GM12801 (cell line): ENCODE measurements around the gene KCNAB1.

Experiments
- TF ChIP-seq, protein P1 (sequence below): IDR thresholded peaks from one replicate; pipeline ENCODE4 v1.5.1; 2011; ENCODE audit warnings: control low read depth; ENCODE audit not compliant: insufficient read length; ENCODE audit errors: extremely low read depth

Gene KCNAB1

DNA sequence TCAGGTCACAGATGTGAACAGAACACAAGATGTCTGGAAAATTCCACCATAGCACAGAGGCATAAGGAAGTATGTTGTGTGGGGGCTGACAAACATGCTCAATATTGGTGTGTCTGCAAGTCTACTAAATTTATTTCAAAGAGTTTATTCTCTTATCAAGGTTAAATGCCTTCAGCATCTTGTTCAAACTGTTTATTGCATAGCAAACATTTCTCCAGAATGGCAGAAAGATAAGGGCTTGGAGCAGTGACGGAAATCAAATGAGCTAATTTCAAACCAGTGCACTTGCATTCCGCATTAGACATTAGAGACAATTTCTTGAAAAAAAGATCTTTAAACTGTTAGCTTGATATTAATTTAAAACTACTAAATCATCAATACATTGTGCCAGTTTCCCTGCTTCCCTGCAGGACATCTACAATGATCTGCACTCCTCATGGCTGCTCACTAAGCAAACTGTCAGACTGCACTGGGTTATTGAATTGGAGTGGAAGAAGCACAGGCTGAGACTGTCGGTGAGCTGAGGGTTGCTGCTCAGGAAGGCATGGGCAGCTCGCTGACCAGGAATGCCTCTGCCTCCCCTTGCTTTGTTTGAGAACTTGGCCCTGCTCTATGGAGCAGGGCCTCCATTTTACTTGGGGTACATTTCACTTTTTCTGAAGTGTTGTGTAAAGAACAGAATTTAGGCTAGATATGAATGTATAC is 89.4 kb downstream of the KCNAB1 start:
- TF ChIP-seq, protein P1, sequence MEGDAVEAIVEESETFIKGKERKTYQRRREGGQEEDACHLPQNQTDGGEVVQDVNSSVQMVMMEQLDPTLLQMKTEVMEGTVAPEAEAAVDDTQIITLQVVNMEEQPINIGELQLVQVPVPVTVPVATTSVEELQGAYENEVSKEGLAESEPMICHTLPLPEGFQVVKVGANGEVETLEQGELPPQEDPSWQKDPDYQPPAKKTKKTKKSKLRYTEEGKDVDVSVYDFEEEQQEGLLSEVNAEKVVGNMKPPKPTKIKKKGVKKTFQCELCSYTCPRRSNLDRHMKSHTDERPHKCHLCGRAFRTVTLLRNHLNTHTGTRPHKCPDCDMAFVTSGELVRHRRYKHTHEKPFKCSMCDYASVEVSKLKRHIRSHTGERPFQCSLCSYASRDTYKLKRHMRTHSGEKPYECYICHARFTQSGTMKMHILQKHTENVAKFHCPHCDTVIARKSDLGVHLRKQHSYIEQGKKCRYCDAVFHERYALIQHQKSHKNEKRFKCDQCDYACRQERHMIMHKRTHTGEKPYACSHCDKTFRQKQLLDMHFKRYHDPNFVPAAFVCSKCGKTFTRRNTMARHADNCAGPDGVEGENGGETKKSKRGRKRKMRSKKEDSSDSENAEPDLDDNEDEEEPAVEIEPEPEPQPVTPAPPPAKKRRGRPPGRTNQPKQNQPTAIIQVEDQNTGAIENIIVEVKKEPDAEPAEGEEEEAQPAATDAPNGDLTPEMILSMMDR = no peak

DNA sequence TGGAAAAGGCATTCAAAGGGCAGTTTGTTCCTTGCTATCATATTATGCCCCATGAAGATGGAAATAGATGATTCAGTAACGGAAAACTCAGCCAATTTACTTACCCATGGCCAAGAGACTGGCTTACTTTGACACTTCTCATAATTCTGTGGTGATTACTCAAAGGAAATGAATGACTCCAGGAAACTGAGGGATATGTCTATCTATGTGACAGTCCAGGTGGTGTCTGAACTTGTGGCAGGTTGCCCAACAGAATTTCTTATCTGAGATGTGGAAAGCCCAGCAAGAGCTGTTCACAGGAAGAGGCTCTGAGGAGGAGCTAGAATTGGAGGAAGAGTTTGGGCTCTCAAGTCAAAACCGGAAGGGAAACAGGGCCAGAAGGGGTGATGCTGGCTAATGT is 91.2 kb downstream of the KCNAB1 start:
- TF ChIP-seq, protein P1 = no peak

DNA sequence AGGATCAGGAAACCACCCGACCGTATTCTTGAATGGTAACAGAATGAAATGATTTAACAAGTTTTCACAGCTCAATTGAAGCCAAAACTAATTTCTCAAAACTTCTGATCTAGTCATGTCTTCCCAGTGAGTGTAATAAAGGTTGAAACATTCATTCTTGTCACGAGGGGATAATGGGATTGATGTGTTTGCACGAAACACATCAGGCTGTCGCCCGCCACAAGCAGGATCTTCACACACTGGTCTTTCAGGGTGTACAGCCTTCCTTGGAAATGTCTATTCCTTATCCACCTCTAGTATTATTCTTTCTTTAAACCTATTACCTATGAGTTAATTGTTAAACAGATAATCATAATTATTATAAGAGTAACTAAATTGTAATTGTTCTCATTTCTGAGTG is 94.3 kb downstream of the KCNAB1 start:
- TF ChIP-seq, protein P1 = no peak

DNA sequence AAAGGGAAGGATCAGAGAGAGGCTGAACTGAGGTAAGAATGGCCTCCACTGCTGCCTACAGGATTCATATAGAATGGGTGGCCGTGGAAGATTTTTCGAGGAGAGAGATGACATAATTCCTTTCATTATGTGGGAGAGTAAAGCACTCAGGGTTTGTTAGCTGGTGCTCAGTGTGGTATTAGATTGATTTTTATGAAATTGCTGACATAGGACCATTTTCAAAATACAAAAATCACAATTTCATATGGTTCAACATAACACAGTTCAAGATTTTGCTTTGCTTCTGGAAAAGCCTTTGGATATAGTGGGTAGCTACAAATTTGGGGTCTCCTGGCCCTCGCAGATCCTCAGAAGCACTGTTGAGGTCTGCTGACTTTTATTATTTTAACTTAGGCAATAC is 95.4 kb downstream of the KCNAB1 start:
- TF ChIP-seq, protein P1 = no peak

DNA sequence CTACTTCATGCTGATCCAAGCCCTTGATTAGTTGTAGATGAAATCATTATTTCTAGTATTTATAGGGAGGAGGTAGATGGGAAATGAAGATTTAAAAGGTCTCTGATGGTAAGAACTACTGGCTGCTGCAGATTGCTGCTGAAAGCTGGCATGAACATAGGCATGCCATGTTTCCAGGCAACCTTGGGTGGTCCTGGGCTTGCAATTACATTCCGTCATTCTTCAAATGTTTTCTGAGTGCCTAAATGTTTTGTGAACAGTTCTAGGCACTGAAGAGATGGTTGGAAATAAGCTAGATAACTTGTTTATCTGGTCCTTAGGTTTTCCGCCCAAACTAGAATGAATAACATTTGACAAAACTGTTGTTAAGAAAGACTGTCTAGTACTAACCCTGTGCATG is 95.8 kb downstream of the KCNAB1 start:
- TF ChIP-seq, protein P1 = no peak

DNA sequence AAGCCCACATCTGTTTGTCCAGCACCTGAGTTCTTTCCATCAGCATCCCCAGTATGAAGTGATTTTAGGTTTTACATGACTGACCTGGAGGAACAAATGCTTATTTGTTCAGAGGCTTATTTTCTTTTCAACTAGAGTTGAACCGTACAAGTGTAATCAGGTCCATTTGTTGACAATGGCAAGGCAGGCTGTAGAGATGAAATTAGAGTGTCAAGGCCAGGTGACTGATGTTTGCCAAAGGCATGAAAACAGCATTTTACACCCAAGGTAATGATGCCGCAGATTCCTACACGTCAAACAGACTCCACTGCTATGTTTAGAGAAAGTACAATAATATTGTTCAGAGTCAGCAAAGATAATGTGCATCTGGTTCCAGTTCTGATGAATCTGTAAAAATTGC is 96.5 kb downstream of the KCNAB1 start:
- TF ChIP-seq, protein P1 = no peak

DNA sequence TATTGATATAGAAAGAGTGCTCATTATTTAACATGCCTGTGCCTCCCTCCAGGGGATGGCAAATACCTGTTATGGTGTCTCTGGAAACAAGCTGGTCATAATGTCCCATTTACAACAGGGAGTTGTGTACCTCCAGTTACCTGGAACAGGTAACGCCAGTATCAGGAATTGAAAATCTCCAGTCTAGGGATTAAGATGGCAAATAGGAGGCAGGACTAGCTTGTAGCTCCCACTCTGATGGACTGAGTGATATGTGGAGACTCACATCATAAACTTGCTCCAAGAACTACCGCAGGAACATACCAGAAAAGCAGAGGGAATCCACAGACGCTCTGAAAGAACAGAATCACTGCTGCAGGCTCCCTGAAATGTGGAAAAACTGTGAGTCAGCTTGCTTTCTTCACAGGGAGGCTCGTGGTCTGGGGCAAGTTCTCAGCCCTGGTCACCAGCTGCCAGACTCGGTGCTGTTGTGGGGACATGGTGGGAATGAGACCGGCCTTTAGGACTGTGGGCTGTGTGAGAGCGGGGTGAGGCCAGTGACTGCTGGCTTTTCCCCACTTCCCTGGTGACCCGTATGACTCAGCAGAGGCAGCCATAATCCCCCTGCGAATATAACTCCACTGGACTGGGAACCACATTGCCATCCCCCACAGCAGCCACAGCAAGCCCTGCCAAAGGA is 97.4 kb downstream of the KCNAB1 start:
- TF ChIP-seq, protein P1 = no peak
